ENCODE data around the gene FOXN4. TPM values are rescaled to one million over a fixed set of nuclear protein-coding genes. Genes with fewer than 3 reads are reported as not detected.
"Not testable (repeated sequence)": the region's sequence is repeated elsewhere in the genome, so short reads cannot be mapped to it uniquely, and the experiment has no call there.

Gene FOXN4
- total RNA-seq, 4 donors from 2014 or later: not detected

DNA sequence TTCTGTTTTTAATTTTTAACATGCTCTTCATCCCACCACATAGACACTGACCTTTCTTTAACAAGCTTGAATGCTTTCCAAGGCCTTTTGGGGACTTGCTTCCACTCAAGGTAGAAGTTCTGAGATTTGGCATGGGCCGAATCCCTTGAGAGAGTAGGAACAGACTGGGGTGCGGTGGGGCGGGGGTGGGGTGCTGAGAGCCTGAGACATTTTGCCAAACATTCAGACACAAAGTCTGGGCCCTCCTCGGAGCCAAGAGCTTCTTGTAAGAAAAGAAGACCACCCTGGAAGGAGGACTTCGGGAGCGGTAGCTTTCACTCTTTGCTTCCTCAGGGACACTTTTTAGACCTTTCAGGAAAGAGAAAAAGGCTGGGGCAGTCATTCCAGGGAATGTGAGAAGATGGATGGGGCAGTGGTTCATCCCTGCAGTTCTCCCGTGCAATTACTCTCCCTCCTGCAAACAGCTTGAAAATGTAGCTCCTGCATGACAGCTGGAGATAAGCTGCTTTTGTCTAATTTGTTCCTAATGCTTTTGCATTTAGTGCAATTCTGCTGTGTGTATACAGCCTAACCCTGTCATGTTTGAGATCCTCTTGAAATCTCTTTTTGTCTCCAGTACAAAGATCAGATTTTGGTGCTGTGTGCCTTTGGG is 22.3 kb upstream of the FOXN4 start:
- Histone ChIP-seq H3K4me3 (no peak overlapping the region), H3K27me3 (no peaks in the 10 kb centered on the region), H3K36me3 (no peaks in the 10 kb centered on the region), H3K4me1 (no peaks in the 10 kb centered on the region), H3K27ac (no peak overlapping the region), H3K9me3 (no peaks in the 10 kb centered on the region)
- DNase-seq (ENCODE audit: low spot score in 2 of 2): no peak
- no peak for TF ChIP-seq POLR2A (IDR thresholded peaks at IDR 0.05)
- WGBS, 2 donors: 32 to 34% methylated on average over 7 of the region's 7 CpGs

DNA sequence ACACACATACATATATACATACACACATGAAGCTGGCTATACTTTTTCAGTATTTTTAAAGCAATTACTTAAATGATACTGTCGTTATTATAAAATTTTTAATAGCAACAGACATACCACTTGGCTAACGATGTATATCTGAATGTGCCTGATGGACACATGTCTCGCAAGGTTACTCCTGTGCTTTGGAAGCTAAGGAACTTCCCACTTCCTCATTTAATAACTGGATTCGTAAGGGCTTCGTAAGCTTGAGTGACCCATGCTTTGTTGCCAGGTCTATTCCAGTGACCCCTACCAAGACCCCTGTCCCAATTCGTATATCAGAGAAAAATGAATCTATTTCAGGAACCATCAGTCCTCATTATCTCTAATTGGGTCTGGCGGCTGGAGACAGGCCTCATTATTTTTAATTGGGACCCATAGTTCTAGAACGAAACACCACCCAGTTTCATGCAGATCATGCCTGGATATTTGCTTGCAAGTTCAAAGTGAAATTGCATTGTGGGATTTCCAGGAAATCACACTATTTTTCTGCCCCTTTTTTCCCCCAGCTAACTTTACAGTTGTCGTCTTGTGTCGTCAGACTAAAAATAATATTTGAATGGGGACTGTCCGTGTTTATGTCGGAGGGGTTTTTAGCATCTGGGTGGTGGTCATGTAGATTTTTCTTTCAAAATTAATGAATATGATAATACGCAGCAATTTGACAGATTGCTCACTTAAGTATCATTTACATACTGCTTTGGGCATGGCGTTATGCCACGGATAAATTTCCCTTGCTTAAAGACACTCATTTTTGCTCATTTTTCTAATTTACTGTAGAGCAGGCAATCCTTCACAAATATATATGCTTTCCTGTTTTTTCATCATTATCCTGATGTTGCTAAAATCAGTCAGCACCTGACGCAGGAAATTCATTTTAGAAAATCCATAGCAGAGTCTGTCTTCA is 21.5 kb upstream of the FOXN4 start:
- TF ChIP-seq CTCF (IDR thresholded peaks at IDR 0.05): no peak
- no peak for TF ChIP-seq EP300 (IDR thresholded peaks at IDR 0.05)
- TF ChIP-seq POLR2A (IDR thresholded peaks at IDR 0.05): no peak
- no peak for DNase-seq (ENCODE audit: low spot score in 2 of 2)
- no peaks in the 10 kb centered on the region for H3K9me3 ChIP-seq
- no peaks in the 10 kb centered on the region for H3K27me3 ChIP-seq
- H3K27ac ChIP-seq: no peak overlapping the region
- H3K4me1 ChIP-seq: no peaks in the 10 kb centered on the region
- no peaks in the 10 kb centered on the region for H3K36me3 ChIP-seq
- no peak overlapping the region for H3K4me3 ChIP-seq
- 75 to 80% methylated on average over 16 of the region's 16 CpGs for WGBS, 2 donors

DNA sequence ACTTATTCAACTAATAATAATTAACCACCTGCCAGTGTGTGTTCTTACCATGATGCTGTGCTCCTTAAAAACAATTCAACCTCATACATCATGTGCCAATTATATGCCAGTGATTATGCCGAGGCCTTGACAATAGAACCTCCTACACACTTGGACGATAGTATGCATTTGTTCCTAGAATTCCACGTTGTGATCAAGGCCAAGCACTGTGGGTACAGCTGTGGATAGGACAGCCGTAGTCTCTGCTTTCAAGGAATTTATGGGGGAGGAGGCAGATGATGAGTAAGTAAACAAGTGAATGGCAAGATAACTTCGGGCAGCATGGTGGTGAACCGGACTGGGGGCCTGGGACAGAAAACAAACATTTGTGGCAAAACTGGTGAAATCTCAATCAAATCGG is 20.6 kb upstream of the FOXN4 start:
- TF ChIP-seq POLR2A (IDR thresholded peaks at IDR 0.05) (no peak), CTCF (IDR thresholded peaks at IDR 0.05) (no peak), EP300 (IDR thresholded peaks at IDR 0.05) (no peak)
- Histone ChIP-seq H3K4me1 (no peaks in the 10 kb centered on the region), H3K27me3 (no peaks in the 10 kb centered on the region), H3K9me3 (no peaks in the 10 kb centered on the region), H3K27ac (no peak overlapping the region), H3K36me3 (no peaks in the 10 kb centered on the region), H3K4me3 (no peak overlapping the region)
- DNase-seq (ENCODE audit: low spot score in 2 of 2): no peak
- 48 to 59% methylated on average over 7 of the region's 7 CpGs for WGBS, 2 donors

GRCh38 chr12:109329003-109329402 is 19.9 kb upstream of the FOXN4 start:
- Histone ChIP-seq H3K27me3 (no peaks in the 10 kb centered on the region), H3K4me3 (no peak overlapping the region), H3K27ac (no peak overlapping the region), H3K36me3 (no peaks in the 10 kb centered on the region), H3K4me1 (no peaks in the 10 kb centered on the region), H3K9me3 (no peaks in the 10 kb centered on the region)
- DNase-seq (ENCODE audit: low spot score in 2 of 2): no peak
- TF ChIP-seq EP300 (IDR thresholded peaks at IDR 0.05): no peak
- TF ChIP-seq POLR2A (IDR thresholded peaks at IDR 0.05): no peak
- no peak for TF ChIP-seq CTCF (IDR thresholded peaks at IDR 0.05)
- WGBS, 2 donors: 83% methylated on average over 3 of the region's 3 CpGs

GRCh38 chr12:109321294-109321693 is 12.2 kb upstream of the FOXN4 start:
- not testable (repeated sequence) for H3K4me3 ChIP-seq; H3K9me3 ChIP-seq; H3K4me1 ChIP-seq; H3K36me3 ChIP-seq; H3K27ac ChIP-seq; DNase-seq (ENCODE audit: low spot score in 2 of 2)
- H3K27me3 ChIP-seq: peaks cover 0 to 26% of the 10 kb centered on the region in 2 donors
- 86 to 89% methylated on average over 8 of the region's 8 CpGs for WGBS, 2 donors

Measured in tibial nerve (tissue), 4 donors.